Measurements from ENCODE around the gene DNLZ.
A peak's percentile ranks its signal among the peaks of the same experiment; 100 is the strongest.

The DNLZ gene

GRCh38 chr9:136314944-136315343, 48.6 kb downstream of the DNLZ start:
- no peak for DNase-seq

GRCh38 chr9:136314056-136314416, 49.5 kb downstream of the DNLZ start:
- no peak for DNase-seq

- DNase-seq, result no peak
Measured at GRCh38 chr9:136313111-136314055, 50.2 kb downstream of the DNLZ start.

DNA sequence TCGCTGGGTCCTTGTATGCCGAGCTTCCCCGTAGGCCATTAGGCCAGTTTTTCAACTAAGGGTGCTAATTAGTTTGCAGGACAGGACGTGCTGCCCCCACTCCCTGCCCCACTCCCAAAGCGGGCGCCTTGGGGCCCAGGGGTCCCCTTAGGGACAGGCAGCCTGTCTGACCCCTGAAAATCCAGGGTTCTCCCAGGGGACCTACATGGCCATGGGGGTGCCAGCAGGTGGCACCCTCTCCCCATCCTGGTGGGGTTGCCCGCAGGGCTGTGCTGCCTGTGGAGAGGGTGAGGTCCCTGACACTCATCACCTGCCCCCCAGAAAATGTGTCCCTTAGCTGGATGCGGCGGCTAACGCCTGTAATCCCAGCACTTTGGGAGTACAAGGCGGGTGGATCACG, 51.1 kb downstream of the DNLZ start:
- DNase-seq, result peak; percentile 70

DNA sequence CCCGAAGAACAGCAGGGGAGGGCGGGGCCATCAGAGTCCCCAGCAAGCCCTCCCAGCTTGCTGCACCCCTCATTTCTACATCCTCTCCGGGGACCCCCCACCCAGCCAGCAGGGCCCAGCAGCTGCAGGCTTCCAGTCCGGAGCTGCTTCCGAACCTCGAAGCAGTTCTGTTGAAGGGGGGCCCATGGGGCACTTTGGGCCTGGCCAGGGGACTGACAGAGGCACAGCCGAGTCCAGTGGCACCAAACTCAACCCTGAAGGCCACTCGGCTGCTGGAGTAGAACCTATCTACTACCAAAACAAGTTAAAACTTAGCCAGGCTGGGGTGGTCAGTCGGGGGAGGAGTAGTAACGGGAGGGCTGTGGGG, 51.6 kb downstream of the DNLZ start:
- no peak for DNase-seq

DNA sequence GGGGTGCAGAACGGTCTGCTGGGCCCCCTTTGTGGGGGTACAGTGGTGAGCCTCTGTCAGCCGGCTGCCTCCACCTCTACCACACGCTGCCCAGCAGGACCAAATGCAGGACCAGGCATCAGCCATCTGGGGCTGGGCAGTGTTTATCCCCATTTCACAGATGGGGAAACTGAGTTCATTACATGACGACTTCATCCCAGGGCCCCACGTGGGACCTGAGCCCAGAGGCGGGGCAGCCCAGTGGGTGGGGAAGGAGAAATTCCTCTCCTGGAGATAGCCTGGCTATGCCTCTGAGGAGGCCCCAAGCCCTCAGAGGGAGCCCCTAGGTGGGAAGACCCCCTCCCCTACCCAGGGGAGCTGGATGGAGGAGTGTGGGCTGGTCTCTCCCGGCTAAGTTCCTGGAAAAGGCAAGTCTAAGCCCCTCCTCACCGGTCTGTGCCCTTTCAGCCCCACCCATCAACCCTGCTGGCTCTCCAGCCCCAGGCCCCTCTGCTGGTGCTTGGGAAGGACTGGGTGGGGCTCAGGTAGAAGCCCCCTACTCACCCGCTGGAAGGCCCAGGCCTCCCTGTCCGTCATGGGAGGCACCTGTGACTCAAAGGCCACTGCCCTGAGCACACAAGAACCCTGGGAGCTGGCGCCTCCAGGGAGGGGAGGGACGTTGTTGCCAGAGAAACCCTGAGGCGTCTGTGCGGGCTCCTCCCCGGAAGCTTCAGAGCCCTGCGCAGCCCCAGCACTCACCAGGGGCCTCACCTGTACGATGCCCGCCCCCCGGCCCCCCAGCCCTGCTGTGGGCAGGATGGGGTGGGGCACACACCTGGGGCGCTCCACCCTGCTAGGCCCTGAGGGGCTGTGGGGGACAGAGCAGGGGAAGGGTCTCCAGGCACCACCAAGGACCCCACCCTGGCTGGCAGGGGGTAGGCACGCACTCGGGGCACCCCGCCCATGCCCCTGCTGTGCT, 52.2 kb downstream of the DNLZ start:
- peak; percentile 98 for DNase-seq

GRCh38 chr9:136310273-136311030, 53.1 kb downstream of the DNLZ start:
- peak; percentile 99 for DNase-seq

DNA sequence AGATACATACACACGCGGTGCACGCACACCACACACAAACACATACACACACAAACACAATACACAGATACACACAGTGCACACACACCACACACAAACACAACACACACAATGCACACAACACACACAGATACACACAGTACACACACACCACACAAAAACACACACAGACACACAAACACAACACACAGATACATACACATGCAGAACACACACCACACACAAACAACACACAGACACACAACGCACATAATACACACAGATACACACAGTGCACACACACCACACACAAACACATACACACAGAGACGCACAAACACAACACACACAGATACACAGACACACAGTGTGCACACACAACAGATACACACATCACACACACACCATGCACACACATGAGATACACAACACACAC, 53.7 kb downstream of the DNLZ start:
- DNase-seq, result no peak
